ENCODE results near the gene NPBWR2.

The NPBWR2 gene

GRCh38 chr20:64116541-64117431 is 9.4 kb upstream of the NPBWR2 start:
- no peak for DNase-seq

GRCh38 chr20:64116016-64116415 is 8.7 kb upstream of the NPBWR2 start:
- DNase-seq: no peak

GRCh38 chr20:64115171-64115911 is 8.0 kb upstream of the NPBWR2 start:
- no peak for DNase-seq

- no peak for DNase-seq
These were observed 7.1 kb upstream of the NPBWR2 start for GRCh38 chr20:64114356-64114971.

- no peak for DNase-seq
These were observed 6.5 kb upstream of the NPBWR2 start for GRCh38 chr20:64113796-64114355.

GRCh38 chr20:64113444-64113775 is 6.0 kb upstream of the NPBWR2 start:
- DNase-seq: no peak

- no peak for DNase-seq
These were observed 5.5 kb upstream of the NPBWR2 start for GRCh38 chr20:64112691-64113443.

- no peak for DNase-seq
These were observed 4.7 kb upstream of the NPBWR2 start for GRCh38 chr20:64111841-64112641.

GRCh38 chr20:64110411-64111068 is 3.2 kb upstream of the NPBWR2 start:
- no peak for DNase-seq

GRCh38 chr20:64109831-64110391 is 2.5 kb upstream of the NPBWR2 start:
- no peak for DNase-seq

GRCh38 chr20:64108731-64109681 is 1.6 kb upstream of the NPBWR2 start:
- DNase-seq: no peak

GRCh38 chr20:64107736-64108457 is 532 bp upstream of the NPBWR2 start:
- no peak for DNase-seq

GRCh38 chr20:64106435-64106961 is 867 bp downstream of the NPBWR2 start:
- DNase-seq: no peak

GRCh38 chr20:64105846-64106434 is 1.4 kb downstream of the NPBWR2 start:
- no peak for DNase-seq

GRCh38 chr20:64104667-64105451 is 2.5 kb downstream of the NPBWR2 start:
- DNase-seq: no peak

- no peak for DNase-seq
These were observed 3.3 kb downstream of the NPBWR2 start for GRCh38 chr20:64103871-64104666.

Measured in NCI-H1930 (cell line).